A549 (cell line): Measurements from ENCODE around the gene SF3A1. TPM values are rescaled to one million over a fixed set of nuclear protein-coding genes. Genes with fewer than 3 reads are reported as not detected.

Source experiments
- ATAC-seq, 2 experiments: fragments of 200-7000 bp in 1 of 2; fragments of >200 bp in 1 of 2; cut with Nextera tagmentation in 1 of 2; cut with Tn5 transposase in 1 of 2; 3 replicates each; pipeline versions ENCODE4 v1.8.0 to v1.9.1; 2018 to 2020; ENCODE audit warnings: mild to moderate bottlenecking in 1 of 2, moderate library complexity in 1 of 2
- CTCF ChIA-PET: fragments of 300-600 bp; sonication (Branson Sonifier 250); formaldehyde crosslinking; extraction: SDS; loops from one replicate; lab custom pipeline; 2021; ENCODE audit warnings: antibody characterized with exemption, inconsistent platforms; lab: Yijun Ruan, JAX
- POLR2A ChIA-PET: fragments of 350-600 bp; formaldehyde crosslinking; extraction: SDS; loops from one replicate; lab custom pipeline; 2021; ENCODE audit warnings: antibody characterized with exemption, inconsistent platforms; lab: Yijun Ruan, JAX
- DNase-seq, 2 experiments: peaks; one replicate each; pipeline versions ENCODE4 v3.0.0 to v3.0.0-alpha.2; 2011 to 2016; ENCODE audit warnings: low read depth in 1 of 2, low spot score in 1 of 2
- FAIRE-seq: peaks from 2 replicates; lab custom pipeline; 2011; peaks lifted over from hg19 to GRCh38; lab: Jason Lieb, UNC
- H3K27ac ChIP-seq, 2 experiments: fragments of >200 bp; sonication (Bioruptor Twin); formaldehyde crosslinking; 3 replicates each; pipeline ENCODE4 v1.5.1; 2016 to 2017
- H3K4me1 ChIP-seq: fragments of >200 bp; sonication (Bioruptor Twin); formaldehyde crosslinking; 3 replicates; pipeline ENCODE4 v1.6.1; 2016
- H3K4me2 ChIP-seq: fragments of >200 bp; sonication (Bioruptor Twin); formaldehyde crosslinking; 3 replicates; pipeline ENCODE4 v1.6.1; 2016
- H3K4me3 ChIP-seq: fragments of >200 bp; sonication (Bioruptor Twin); formaldehyde crosslinking; 3 replicates; pipeline ENCODE4 v1.5.1; 2016
- H3K9me3 ChIP-seq: fragments of >200 bp; sonication (Bioruptor Twin); formaldehyde crosslinking; 3 replicates; pipeline ENCODE4 v1.6.1; 2016
- BHLHE40 ChIP-seq: IDR thresholded peaks from 2 replicates; pipeline ENCODE4 v1.6.1; 2012; ENCODE audit warnings: low read depth, low read length, inconsistent platforms
- CBX8 ChIP-seq: fragments of 200-600 bp; sonication (generic); IDR thresholded peaks from 2 replicates; pipeline ENCODE4 v1.6.1; 2016
- CHD2 ChIP-seq: fragments of 150-350 bp; IDR thresholded peaks from 2 replicates; pipeline ENCODE4 v1.6.1; 2014; ENCODE audit warnings: low read length; ENCODE audit not compliant: partially characterized antibody
- CTCF ChIP-seq: fragments of >200 bp; sonication (Bioruptor Twin); formaldehyde crosslinking; IDR thresholded peaks from 3 replicates; pipeline ENCODE4 v1.5.1; 2016
- FOSB ChIP-seq: fragments of 250-450 bp; sonication (Bioruptor Pico); IDR thresholded peaks from 2 replicates; pipeline ENCODE4 v1.5.0; 2020; ENCODE audit warnings: mild to moderate bottlenecking, moderate library complexity
- JUN ChIP-seq, 2 experiments: fragments of >200 bp; sonication (Bioruptor Twin); formaldehyde crosslinking; IDR thresholded peaks; 2 replicates in 1 of 2; 3 replicates in 1 of 2; pipeline ENCODE4 v1.6.1; 2016 to 2017
- PBX3 ChIP-seq: IDR thresholded peaks from 2 replicates; pipeline ENCODE4 v1.6.1; 2012
- POLR2A ChIP-seq: IDR thresholded peaks from 2 replicates; pipeline ENCODE4 v1.6.1; 2012; ENCODE audit warnings: mild to moderate bottlenecking, low read length
- POLR2AphosphoS2 ChIP-seq: conservative IDR thresholded peaks from 2 replicates; pipeline ENCODE4 v1.6.1; 2012; ENCODE audit warnings: low read length, improper control_type of control experiment, inconsistent platforms
- RAD21 ChIP-seq, 2 experiments: fragments of >200 bp in 1 of 2; sonication (Bioruptor Twin) in 1 of 2; formaldehyde crosslinking in 1 of 2; IDR thresholded peaks in 1 of 2; conservative IDR thresholded peaks in 1 of 2; 2 replicates in 1 of 2; 3 replicates in 1 of 2; pipeline ENCODE4 v1.6.1; 2012 to 2018; ENCODE audit warnings: inconsistent platforms in 1 of 2
- RNF2 ChIP-seq: fragments of 200-600 bp; sonication (generic); IDR thresholded peaks from 2 replicates; pipeline ENCODE4 v1.6.1; 2016; ENCODE audit warnings: low read depth, mild to moderate bottlenecking, antibody characterized with exemption, moderate library complexity, borderline replicate concordance
- SMC3 ChIP-seq: fragments of >200 bp; sonication (Bioruptor Twin); formaldehyde crosslinking; IDR thresholded peaks from 3 replicates; pipeline ENCODE4 v1.6.1; 2018; ENCODE audit warnings: inconsistent platforms
- WGBS: methylation state at CpG from one replicate; pipeline ENCODE4 v1.1.6; 2017; ENCODE audit errors: missing lambda C conversion rate; 5-methylcytosine and 5-hydroxymethylcytosine counted together
- polyA plus RNA-seq, 4 experiments: library from polyadenylated mRNA; depleted of rRNA in 3 of 4; stranded (reverse); fragments of >200 nt; fragmentation: RNase III in 1 of 4; extraction: RNeasy Plus Mini Kit Qiagen cat#74134 plus additional on column Dnase treatment in 1 of 4; gene quantifications; 2 replicates in 3 of 4; 3 replicates in 1 of 4; pipeline ENCODE4 v1.2.3, GENCODE V29; 2011 to 2017
- TF ChIP-seq, protein P1 (sequence below): fragments of 200-600 bp; sonication (generic); IDR thresholded peaks from 2 replicates; pipeline ENCODE4 v1.6.1; 2016; ENCODE audit warnings: antibody characterized with exemption, mild to moderate bottlenecking, moderate library complexity
- TF ChIP-seq, protein P2 (sequence below): fragments of >200 bp; sonication (Bioruptor Twin); formaldehyde crosslinking; IDR thresholded peaks from 3 replicates; pipeline ENCODE4 v1.6.1; 2016

SF3A1 gene
- polyA plus RNA-seq, 2 of the 4 experiments (the other 2 are of a cell fraction) = 47.0 to 57.9 TPM

DNA sequence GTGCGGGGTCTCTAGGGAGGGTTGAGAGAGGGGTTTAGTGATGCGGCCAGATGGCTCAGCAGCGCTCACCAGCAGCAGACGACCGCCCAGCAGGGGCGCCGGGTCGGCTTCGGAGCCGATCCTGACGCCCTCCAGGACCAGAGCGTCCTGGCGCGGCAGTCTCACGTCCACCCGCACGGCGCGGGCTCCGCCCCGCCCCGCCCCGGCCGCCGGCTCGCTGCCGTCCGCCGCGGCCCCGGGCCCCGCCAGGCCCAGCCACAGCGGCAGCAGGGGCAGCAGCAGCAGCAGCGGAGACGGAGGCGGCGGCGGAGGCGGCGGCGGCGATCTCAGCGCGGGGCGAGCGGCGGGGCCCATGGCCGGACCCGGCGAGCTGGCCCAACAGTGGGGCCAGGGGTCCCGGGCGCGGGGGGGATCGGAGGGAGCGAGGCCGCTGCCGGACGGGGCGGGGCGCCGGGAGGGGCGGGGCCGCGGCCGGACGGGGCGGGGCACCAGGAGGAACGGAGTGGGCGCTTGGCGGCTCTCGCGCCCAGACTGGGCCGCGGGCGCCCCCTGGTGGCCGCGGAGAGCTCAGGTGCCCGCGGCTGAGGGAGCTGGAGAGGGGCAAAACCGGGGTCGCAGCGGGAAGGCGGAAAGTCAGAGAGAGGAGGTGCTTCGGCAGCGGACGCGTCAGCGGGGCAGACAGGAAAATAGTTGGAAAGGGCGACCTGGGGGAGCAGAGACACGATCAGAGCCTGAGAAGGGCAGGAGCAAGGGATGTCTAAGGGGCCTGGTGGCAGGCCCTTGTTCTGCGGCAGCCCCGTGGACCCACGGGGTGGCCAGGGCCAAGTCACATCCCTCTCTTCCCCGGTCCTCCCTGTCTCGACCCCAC lies 30.5 kb upstream of the SF3A1 start, which contains the start of gene RNF215:
RNF215 (minus strand) TSS at position 452 of the 868 bp plus-strand sequence; CDS start at position 354, 98 bp downstream.
- ChIA-PET POLR2A (interaction anchor here (0.6 to 1.0 kb wide), 7 partner anchors 8 to 191 kb away, joined by 3 to 9 read pairs (median 3); partner anchors contain the start of gene SEC14L2), CTCF (interaction anchor here (0.6 to 4.4 kb wide), 27 partner anchors 8 to 305 kb away, joined by 3 to 37 read pairs (median 4); partner anchors contain the start of genes CASTOR1, CCDC157, SEC14L2 and SF3A1)
- FAIRE-seq (no peak), DNase-seq (peak; percentile 63 to 68), ATAC-seq (peak; percentile 88 to 90)
- H3K4me3 ChIP-seq = peak within 1 kb of the TSS; percentile 70
- WGBS = 2% methylated on average over 18 of the region's 95 CpGs
- peaks cover 11% of the 10 kb centered on the region; the same call in 2 of the 3 replicates for H3K9me3 ChIP-seq
- H3K27ac ChIP-seq = peak within 1 kb of the TSS; percentile 96 to 100
- no peaks in the 10 kb centered on the region; the same call in 2 of the 3 replicates for H3K4me1 ChIP-seq
- TF ChIP-seq POLR2A (0 out of 2 replicates have a peak, but pooled peaks have one; percentile 23), RAD21 (conservative IDR thresholded peaks at IDR 0.05 in 1 of 2, IDR thresholded peaks at IDR 0.05 in 1 of 2) (peak; percentile 63 to 84), FOSB (CRISPR knock-in tag) (no peak), SMC3 (peak; percentile 74), JUN (IDR thresholded peaks at IDR 0.05) (peak in 1 of 2 experiments; percentile 50; a peak in 1 of 5 replicates), CTCF (peak; percentile 83), RNF2 (no peak)
- TF ChIP-seq, protein P1, sequence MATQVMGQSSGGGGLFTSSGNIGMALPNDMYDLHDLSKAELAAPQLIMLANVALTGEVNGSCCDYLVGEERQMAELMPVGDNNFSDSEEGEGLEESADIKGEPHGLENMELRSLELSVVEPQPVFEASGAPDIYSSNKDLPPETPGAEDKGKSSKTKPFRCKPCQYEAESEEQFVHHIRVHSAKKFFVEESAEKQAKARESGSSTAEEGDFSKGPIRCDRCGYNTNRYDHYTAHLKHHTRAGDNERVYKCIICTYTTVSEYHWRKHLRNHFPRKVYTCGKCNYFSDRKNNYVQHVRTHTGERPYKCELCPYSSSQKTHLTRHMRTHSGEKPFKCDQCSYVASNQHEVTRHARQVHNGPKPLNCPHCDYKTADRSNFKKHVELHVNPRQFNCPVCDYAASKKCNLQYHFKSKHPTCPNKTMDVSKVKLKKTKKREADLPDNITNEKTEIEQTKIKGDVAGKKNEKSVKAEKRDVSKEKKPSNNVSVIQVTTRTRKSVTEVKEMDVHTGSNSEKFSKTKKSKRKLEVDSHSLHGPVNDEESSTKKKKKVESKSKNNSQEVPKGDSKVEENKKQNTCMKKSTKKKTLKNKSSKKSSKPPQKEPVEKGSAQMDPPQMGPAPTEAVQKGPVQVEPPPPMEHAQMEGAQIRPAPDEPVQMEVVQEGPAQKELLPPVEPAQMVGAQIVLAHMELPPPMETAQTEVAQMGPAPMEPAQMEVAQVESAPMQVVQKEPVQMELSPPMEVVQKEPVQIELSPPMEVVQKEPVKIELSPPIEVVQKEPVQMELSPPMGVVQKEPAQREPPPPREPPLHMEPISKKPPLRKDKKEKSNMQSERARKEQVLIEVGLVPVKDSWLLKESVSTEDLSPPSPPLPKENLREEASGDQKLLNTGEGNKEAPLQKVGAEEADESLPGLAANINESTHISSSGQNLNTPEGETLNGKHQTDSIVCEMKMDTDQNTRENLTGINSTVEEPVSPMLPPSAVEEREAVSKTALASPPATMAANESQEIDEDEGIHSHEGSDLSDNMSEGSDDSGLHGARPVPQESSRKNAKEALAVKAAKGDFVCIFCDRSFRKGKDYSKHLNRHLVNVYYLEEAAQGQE = no peak
- TF ChIP-seq, protein P2, sequence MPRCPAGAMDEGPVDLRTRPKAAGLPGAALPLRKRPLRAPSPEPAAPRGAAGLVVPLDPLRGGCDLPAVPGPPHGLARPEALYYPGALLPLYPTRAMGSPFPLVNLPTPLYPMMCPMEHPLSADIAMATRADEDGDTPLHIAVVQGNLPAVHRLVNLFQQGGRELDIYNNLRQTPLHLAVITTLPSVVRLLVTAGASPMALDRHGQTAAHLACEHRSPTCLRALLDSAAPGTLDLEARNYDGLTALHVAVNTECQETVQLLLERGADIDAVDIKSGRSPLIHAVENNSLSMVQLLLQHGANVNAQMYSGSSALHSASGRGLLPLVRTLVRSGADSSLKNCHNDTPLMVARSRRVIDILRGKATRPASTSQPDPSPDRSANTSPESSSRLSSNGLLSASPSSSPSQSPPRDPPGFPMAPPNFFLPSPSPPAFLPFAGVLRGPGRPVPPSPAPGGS = 0 out of 3 replicates have a peak, but pooled peaks have one; percentile 41
- H3K4me2 ChIP-seq = peak within 1 kb of the TSS; percentile 92

DNA sequence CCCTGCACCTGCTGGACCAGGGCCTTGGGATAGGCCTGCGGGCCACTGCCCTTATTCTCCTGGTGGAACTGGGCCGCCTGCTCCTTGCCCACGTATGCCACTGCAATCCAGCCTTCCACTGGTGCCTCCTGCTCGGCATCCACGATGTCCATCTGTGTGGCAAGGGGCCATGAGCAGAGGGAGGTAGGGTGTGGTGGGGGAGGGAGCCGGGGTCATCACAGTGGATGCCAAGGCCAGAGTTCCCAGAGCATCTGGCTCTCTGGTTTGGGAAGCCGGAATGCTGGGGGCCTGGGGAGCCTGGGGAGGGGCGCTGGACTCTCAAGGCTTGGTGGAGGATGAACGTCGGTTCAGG lies 29.9 kb upstream of the SF3A1 start:
- peak overlapping the region; percentile 70 for H3K4me3 ChIP-seq
- 15% methylated on average over 5 of the region's 10 CpGs for WGBS

More for the DNA sequence above, 29.9 kb upstream of the SF3A1 start:
- FAIRE-seq (no peak), ATAC-seq (peak; percentile 6 to 16; a peak in 4 of 6 replicates), DNase-seq (peak in 1 of 2 experiments; percentile 6)
- Histone ChIP-seq H3K4me2 (peak overlapping the region; percentile 92), H3K27ac (peak overlapping the region; percentile 96 to 100), H3K9me3 (peaks cover 11% of the 10 kb centered on the region; the same call in 2 of the 3 replicates), H3K4me1 (no peaks in the 10 kb centered on the region; the same call in 2 of the 3 replicates)
- TF ChIP-seq BHLHE40 (no peak), CHD2 (no peak), CBX8 (no peak), CTCF (no peak), POLR2AphosphoS2 (no peak), FOSB (CRISPR knock-in tag) (no peak), PBX3 (no peak)
- ChIA-PET CTCF (interaction anchor here (1.2 to 2.2 kb wide), 11 partner anchors 10 to 279 kb away, joined by 3 to 15 read pairs (median 4); no protein-coding TSS in a partner anchor), POLR2A (no interaction called here)
